H9 (cell line): ENCODE measurements around the gene CLPSL2. TPM values are rescaled to one million over a fixed set of nuclear protein-coding genes. Genes with fewer than 3 reads are reported as not detected.
A peak's percentile ranks its signal among the peaks of the same experiment; 100 is the strongest.

Experiments
- DNase-seq: peaks from one replicate; pipeline ENCODE4 v3.0.0-alpha.2; 2017
- H2AFZ ChIP-seq: one replicate; pipeline ENCODE4 v1.6.1; 2013; ENCODE audit warnings: mild to moderate bottlenecking, low read length, control low read depth, moderate library complexity
- H2AK5ac ChIP-seq: 2 replicates; pipeline ENCODE4 v1.6.1; 2013; ENCODE audit warnings: low read length, control low read depth, mixed read lengths; ENCODE audit not compliant: insufficient read length
- H2BK120ac ChIP-seq: one replicate; pipeline ENCODE4 v1.6.1; 2013; ENCODE audit warnings: low read depth, mild to moderate bottlenecking, low read length, control low read depth, inconsistent platforms; ENCODE audit not compliant: poor library complexity, severe bottlenecking
- H2BK12ac ChIP-seq: 2 replicates; pipeline ENCODE4 v1.6.1; 2013; ENCODE audit warnings: low read length, control low read depth, mixed read lengths, low read depth; ENCODE audit not compliant: insufficient read length
- H2BK15ac ChIP-seq: 2 replicates; pipeline ENCODE4 v1.6.1; 2013; ENCODE audit warnings: low read depth, low read length, control low read depth
- H2BK20ac ChIP-seq: one replicate; pipeline ENCODE4 v1.6.1; 2013; ENCODE audit warnings: low read depth, mild to moderate bottlenecking, low read length, control low read depth, inconsistent platforms; ENCODE audit not compliant: poor library complexity, severe bottlenecking
- H2BK5ac ChIP-seq: 2 replicates; pipeline ENCODE4 v1.6.1; 2013; ENCODE audit warnings: low read length, control low read depth, mixed read lengths; ENCODE audit not compliant: insufficient read length
- H3K14ac ChIP-seq: 2 replicates; pipeline ENCODE4 v1.6.1; 2013; ENCODE audit warnings: low read length, control low read depth; ENCODE audit not compliant: insufficient read depth
- H3K18ac ChIP-seq: 2 replicates; pipeline ENCODE4 v1.6.1; 2013; ENCODE audit warnings: low read depth, mild to moderate bottlenecking, mixed read lengths, low read length, control low read depth; ENCODE audit not compliant: insufficient read length
- H3K23ac ChIP-seq: 2 replicates; pipeline ENCODE4 v1.6.1; 2013; ENCODE audit warnings: low read length, control low read depth, mixed read lengths, low read depth; ENCODE audit not compliant: insufficient read length
- H3K23me2 ChIP-seq: 2 replicates; pipeline ENCODE4 v1.6.1; 2013; ENCODE audit warnings: low read depth, mild to moderate bottlenecking, mixed read lengths, low read length, control low read depth; ENCODE audit not compliant: insufficient read length, poor library complexity, severe bottlenecking
- H3K27ac ChIP-seq: 2 replicates; pipeline ENCODE4 v1.5.1; 2013; ENCODE audit warnings: low read length, control low read depth, mixed read lengths, low read depth; ENCODE audit not compliant: insufficient read length
- H3K27me3 ChIP-seq: 2 replicates; pipeline ENCODE4 v1.6.1; 2013; ENCODE audit warnings: low read length, control low read depth, inconsistent platforms; ENCODE audit not compliant: insufficient read depth
- H3K4ac ChIP-seq: 2 replicates; pipeline ENCODE4 v1.6.1; 2013; ENCODE audit warnings: low read depth, mild to moderate bottlenecking, control low read depth, inconsistent platforms, low read length, moderate library complexity
- H3K4me1 ChIP-seq: 2 replicates; pipeline ENCODE4 v1.6.1; 2013; ENCODE audit warnings: low read length, control low read depth, inconsistent platforms; ENCODE audit not compliant: insufficient read depth
- H3K4me2 ChIP-seq: 2 replicates; pipeline ENCODE4 v1.6.1; 2013; ENCODE audit warnings: low read length, control low read depth, mixed read lengths; ENCODE audit not compliant: insufficient read length, insufficient read depth
- H3K56ac ChIP-seq: 2 replicates; pipeline ENCODE4 v1.6.1; 2013; ENCODE audit warnings: low read depth, mild to moderate bottlenecking, mixed read lengths, low read length, control low read depth; ENCODE audit not compliant: insufficient read length
- H3K79me1 ChIP-seq: 2 replicates; pipeline ENCODE4 v1.6.1; 2013; ENCODE audit warnings: low read depth, mild to moderate bottlenecking, moderate library complexity, low read length, control low read depth, inconsistent platforms; ENCODE audit not compliant: insufficient read depth, poor library complexity, severe bottlenecking
- H3K79me2 ChIP-seq: 2 replicates; pipeline ENCODE4 v1.6.1; 2013; ENCODE audit warnings: low read length, control low read depth, inconsistent platforms; ENCODE audit not compliant: insufficient read depth
- H3K9ac ChIP-seq: 2 replicates; pipeline ENCODE4 v1.6.1; 2013; ENCODE audit warnings: low read length, control low read depth, mixed read lengths; ENCODE audit not compliant: insufficient read length; ENCODE audit errors: extremely low read depth
- H3K9me3 ChIP-seq: one replicate; pipeline ENCODE4 v1.6.1; 2013; ENCODE audit warnings: low read depth, low read length, inconsistent platforms; ENCODE audit not compliant: control insufficient read depth
- H3T11ph ChIP-seq: one replicate; pipeline ENCODE4 v1.6.1; 2013; ENCODE audit warnings: mild to moderate bottlenecking, low read length, control low read depth, inconsistent platforms
- H4K20me1 ChIP-seq: one replicate; pipeline ENCODE4 v1.6.1; 2013; ENCODE audit not compliant: control insufficient read depth, insufficient read length, insufficient read depth
- H4K5ac ChIP-seq: 2 replicates; pipeline ENCODE4 v1.6.1; 2013; ENCODE audit warnings: low read depth, mild to moderate bottlenecking, mixed read lengths, low read length, control low read depth; ENCODE audit not compliant: insufficient read length
- H4K8ac ChIP-seq: replicated peaks from 2 replicates; pipeline ENCODE4 v1.6.1; 2013; ENCODE audit warnings: low read length, control low read depth, mixed read lengths, low read depth; ENCODE audit not compliant: insufficient read length
- H4K91ac ChIP-seq: 2 replicates; pipeline ENCODE4 v1.6.1; 2013; ENCODE audit warnings: low read depth, mild to moderate bottlenecking, moderate library complexity, mixed read lengths, low read length, control low read depth; ENCODE audit not compliant: insufficient read length
- H3K27ac Mint-ChIP-seq, 3 experiments: 2 replicates in 2 of 3; 3 replicates in 1 of 3; pipeline ENCODE4 v1.8.0; 2020 to 2021; ENCODE audit warnings: mixed read lengths in 3 of 3, mild to moderate bottlenecking in 1 of 3, moderate library complexity in 1 of 3
- H3K27me3 Mint-ChIP-seq: 2 replicates; pipeline ENCODE4 v1.8.0; 2021; ENCODE audit warnings: low read depth, mild to moderate bottlenecking, moderate library complexity, mixed read lengths
- H3K36me3 Mint-ChIP-seq, 3 experiments: 2 replicates in 2 of 3; 3 replicates in 1 of 3; pipeline ENCODE4 v1.8.0; 2020 to 2021; ENCODE audit warnings: low read depth in 3 of 3, mixed read lengths in 3 of 3; ENCODE audit not compliant: insufficient read depth in 1 of 3
- H3K4me1 Mint-ChIP-seq, 2 experiments: 2 replicates each; pipeline ENCODE4 v1.8.0; 2020; ENCODE audit warnings: mixed read lengths in 2 of 2
- H3K4me3 Mint-ChIP-seq, 2 experiments: 2 replicates in 1 of 2; 3 replicates in 1 of 2; pipeline ENCODE4 v1.8.0; 2020 to 2021; ENCODE audit warnings: mild to moderate bottlenecking in 2 of 2, mixed read lengths in 2 of 2, moderate library complexity in 1 of 2
- H3K9me3 Mint-ChIP-seq, 2 experiments: 2 replicates in 1 of 2; 3 replicates in 1 of 2; pipeline ENCODE4 v1.8.0; 2020; ENCODE audit warnings: mild to moderate bottlenecking in 2 of 2, mixed read lengths in 2 of 2, moderate library complexity in 1 of 2
- WGBS: extraction: QIAGEN DNeasy Blood & Tissue Kit; methylation state at CpG from one replicate; pipeline ENCODE4 v1.1.7; 2013; ENCODE audit warnings: missing lambda C conversion rate, low lambda C conversion rate, mixed read lengths; ENCODE audit not compliant: insufficient read length; ENCODE audit errors: extremely low coverage; 5-methylcytosine and 5-hydroxymethylcytosine counted together
- total RNA-seq: library from RNA; stranded (reverse); gene quantifications from 2 replicates; pipeline ENCODE4 v1.2.1, GENCODE V29; 2021
- TF ChIP-seq, protein P1 (sequence below): fragments of 200-600 bp; sonication (generic); conservative IDR thresholded peaks from 3 replicates; pipeline ENCODE4 v1.8.0; 2021; ENCODE audit warnings: antibody characterized with exemption, mild to moderate bottlenecking

The CLPSL2 gene
- total RNA-seq, 1 experiment from 2014 or later = 4.4 TPM

DNA sequence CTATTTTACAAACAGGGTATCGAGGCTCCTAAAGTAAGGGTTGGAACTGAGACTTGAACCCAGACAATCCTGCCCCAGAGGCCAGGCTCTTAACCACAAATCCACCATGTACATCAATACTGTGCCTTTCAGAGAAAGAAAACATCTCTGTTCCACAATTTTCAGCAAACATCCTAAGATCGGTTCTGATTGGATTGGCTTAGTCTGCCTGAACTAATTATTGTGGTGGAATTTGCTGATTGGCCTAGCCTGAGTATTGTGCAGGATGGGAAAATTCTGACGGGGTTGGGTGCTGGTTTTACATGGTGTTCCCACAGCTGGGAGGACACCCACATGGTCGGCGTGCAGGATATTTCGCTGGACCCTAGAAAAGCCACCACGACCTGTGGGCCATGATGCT is 4.3 kb downstream of the CLPSL2 start, which contains the start of gene CLPSL1:
Gene CLPSL1 (plus strand): TSS at position 301 of the 400 bp plus-strand sequence. CDS start 92 bp downstream, at position 393.
- H3K36me3 Mint-ChIP-seq = no peaks in the 10 kb centered on the region; a peak in 1 of 7 replicates
- no peaks in the 10 kb centered on the region for H3K9me3 Mint-ChIP-seq
- no peak within 1 kb of the TSS for H3K4ac ChIP-seq
- no peak within 1 kb of the TSS for H3K27ac ChIP-seq
- H2BK5ac ChIP-seq = no peak within 1 kb of the TSS
- TF ChIP-seq, protein P1, sequence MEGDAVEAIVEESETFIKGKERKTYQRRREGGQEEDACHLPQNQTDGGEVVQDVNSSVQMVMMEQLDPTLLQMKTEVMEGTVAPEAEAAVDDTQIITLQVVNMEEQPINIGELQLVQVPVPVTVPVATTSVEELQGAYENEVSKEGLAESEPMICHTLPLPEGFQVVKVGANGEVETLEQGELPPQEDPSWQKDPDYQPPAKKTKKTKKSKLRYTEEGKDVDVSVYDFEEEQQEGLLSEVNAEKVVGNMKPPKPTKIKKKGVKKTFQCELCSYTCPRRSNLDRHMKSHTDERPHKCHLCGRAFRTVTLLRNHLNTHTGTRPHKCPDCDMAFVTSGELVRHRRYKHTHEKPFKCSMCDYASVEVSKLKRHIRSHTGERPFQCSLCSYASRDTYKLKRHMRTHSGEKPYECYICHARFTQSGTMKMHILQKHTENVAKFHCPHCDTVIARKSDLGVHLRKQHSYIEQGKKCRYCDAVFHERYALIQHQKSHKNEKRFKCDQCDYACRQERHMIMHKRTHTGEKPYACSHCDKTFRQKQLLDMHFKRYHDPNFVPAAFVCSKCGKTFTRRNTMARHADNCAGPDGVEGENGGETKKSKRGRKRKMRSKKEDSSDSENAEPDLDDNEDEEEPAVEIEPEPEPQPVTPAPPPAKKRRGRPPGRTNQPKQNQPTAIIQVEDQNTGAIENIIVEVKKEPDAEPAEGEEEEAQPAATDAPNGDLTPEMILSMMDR = no peak
- H2BK120ac ChIP-seq = no peak within 1 kb of the TSS
- DNase-seq = no peak
- no peak within 1 kb of the TSS for H2AFZ ChIP-seq
- H3K27ac Mint-ChIP-seq = peak within 1 kb of the TSS; percentile 4 to 48 (median 23); a peak in 3 of 7 replicates
- H3K27me3 Mint-ChIP-seq = peaks cover 19% of the 10 kb centered on the region
- H4K20me1 ChIP-seq = no peaks in the 10 kb centered on the region
- H3K79me2 ChIP-seq = no peaks in the 10 kb centered on the region
- no peak within 1 kb of the TSS for H3K4me2 ChIP-seq
- H3K4me1 ChIP-seq = no peaks in the 10 kb centered on the region
- H2BK20ac ChIP-seq = no peak within 1 kb of the TSS
- no peak within 1 kb of the TSS for H3K56ac ChIP-seq
- no peak within 1 kb of the TSS for H4K91ac ChIP-seq
- no peak within 1 kb of the TSS for H4K8ac ChIP-seq
- no peak within 1 kb of the TSS for H2BK12ac ChIP-seq
- no peak within 1 kb of the TSS for H3K9ac ChIP-seq
- no peak within 1 kb of the TSS for H2BK15ac ChIP-seq
- H3K9me3 ChIP-seq = no peaks in the 10 kb centered on the region
- H4K5ac ChIP-seq = no peak within 1 kb of the TSS
- WGBS = no CpG with 5 or more reads among the region's 7 CpGs
- H3K79me1 ChIP-seq = no peaks in the 10 kb centered on the region
- H3K27me3 ChIP-seq = no peaks in the 10 kb centered on the region
- peaks cover 3% of the 10 kb centered on the region for H3K23me2 ChIP-seq
- no peak within 1 kb of the TSS for H3K23ac ChIP-seq
- no peak within 1 kb of the TSS for H3K4me3 Mint-ChIP-seq
- H3K14ac ChIP-seq = no peak within 1 kb of the TSS
- H2AK5ac ChIP-seq = no peak within 1 kb of the TSS
- H3T11ph ChIP-seq = no peak within 1 kb of the TSS
- no peak within 1 kb of the TSS for H3K18ac ChIP-seq
- peaks cover 17% of the 10 kb centered on the region in 2 experiments for H3K4me1 Mint-ChIP-seq
